HUDEP-2 (cell line): ENCODE measurements around the gene ATN1.

Experiments
- DNase-seq, 76 experiments: peaks; one replicate each; lab custom pipeline; 2025; ENCODE audit not compliant: unreplicated experiment in 76 of 76; lab: John Stamatoyannopoulos, UW

The ATN1 gene

GRCh38 chr12:6957151-6957701 lies 29.5 kb downstream of the ATN1 start:
- DNase-seq, result no peak

- DNase-seq, result no peak
Measured at GRCh38 chr12:6957741-6958608, 30.2 kb downstream of the ATN1 start.

GRCh38 chr12:6958609-6959057 lies 30.9 kb downstream of the ATN1 start:
- DNase-seq, result no peak

GRCh38 chr12:6959058-6959804 lies 31.5 kb downstream of the ATN1 start:
- DNase-seq, result no peak

- DNase-seq, result no peak
Measured at GRCh38 chr12:6959805-6960592, 32.2 kb downstream of the ATN1 start.

GRCh38 chr12:6960593-6961277 lies 33.0 kb downstream of the ATN1 start:
- peak in 35 of 76 experiments; percentile 10 to 83 (median 38) for DNase-seq

- DNase-seq, result peak in 74 of 76 experiments; percentile 61 to 95 (median 86)
Measured at GRCh38 chr12:6961278-6961694, 33.5 kb downstream of the ATN1 start.

- DNase-seq, result peak in 75 of 76 experiments; percentile 33 to 92 (median 78)
Measured at GRCh38 chr12:6961695-6962284, 34.0 kb downstream of the ATN1 start.

- DNase-seq, result peak in 1 of 76 experiments; percentile 79
Measured at GRCh38 chr12:6962285-6963015, 34.7 kb downstream of the ATN1 start.

- no peak for DNase-seq
Measured at GRCh38 chr12:6963016-6963731, 35.4 kb downstream of the ATN1 start.

GRCh38 chr12:6963791-6964413 lies 36.1 kb downstream of the ATN1 start:
- no peak for DNase-seq

GRCh38 chr12:6964605-6965025 lies 36.9 kb downstream of the ATN1 start:
- DNase-seq, result peak in 21 of 76 experiments; percentile 9 to 62 (median 41)

GRCh38 chr12:6965026-6965661 lies 37.4 kb downstream of the ATN1 start:
- DNase-seq, result peak in 74 of 76 experiments; percentile 16 to 93 (median 78)

GRCh38 chr12:6965714-6966113 lies 38.0 kb downstream of the ATN1 start:
- no peak for DNase-seq

- DNase-seq, result no peak
Measured at GRCh38 chr12:6966351-6966750, 38.6 kb downstream of the ATN1 start.

GRCh38 chr12:6967651-6968100 lies 39.9 kb downstream of the ATN1 start:
- DNase-seq, result no peak

- DNase-seq, result no peak
Measured at GRCh38 chr12:6968426-6968825, 40.7 kb downstream of the ATN1 start.
